ENCODE measurements around the gene CCDC34. TPM values are rescaled to one million over a fixed set of nuclear protein-coding genes. Genes with fewer than 3 reads are reported as not detected.

CCDC34 gene
- total and polyA plus RNA-seq, 4 donors: 1.1 to 10.5 (median 1.5) TPM

DNA sequence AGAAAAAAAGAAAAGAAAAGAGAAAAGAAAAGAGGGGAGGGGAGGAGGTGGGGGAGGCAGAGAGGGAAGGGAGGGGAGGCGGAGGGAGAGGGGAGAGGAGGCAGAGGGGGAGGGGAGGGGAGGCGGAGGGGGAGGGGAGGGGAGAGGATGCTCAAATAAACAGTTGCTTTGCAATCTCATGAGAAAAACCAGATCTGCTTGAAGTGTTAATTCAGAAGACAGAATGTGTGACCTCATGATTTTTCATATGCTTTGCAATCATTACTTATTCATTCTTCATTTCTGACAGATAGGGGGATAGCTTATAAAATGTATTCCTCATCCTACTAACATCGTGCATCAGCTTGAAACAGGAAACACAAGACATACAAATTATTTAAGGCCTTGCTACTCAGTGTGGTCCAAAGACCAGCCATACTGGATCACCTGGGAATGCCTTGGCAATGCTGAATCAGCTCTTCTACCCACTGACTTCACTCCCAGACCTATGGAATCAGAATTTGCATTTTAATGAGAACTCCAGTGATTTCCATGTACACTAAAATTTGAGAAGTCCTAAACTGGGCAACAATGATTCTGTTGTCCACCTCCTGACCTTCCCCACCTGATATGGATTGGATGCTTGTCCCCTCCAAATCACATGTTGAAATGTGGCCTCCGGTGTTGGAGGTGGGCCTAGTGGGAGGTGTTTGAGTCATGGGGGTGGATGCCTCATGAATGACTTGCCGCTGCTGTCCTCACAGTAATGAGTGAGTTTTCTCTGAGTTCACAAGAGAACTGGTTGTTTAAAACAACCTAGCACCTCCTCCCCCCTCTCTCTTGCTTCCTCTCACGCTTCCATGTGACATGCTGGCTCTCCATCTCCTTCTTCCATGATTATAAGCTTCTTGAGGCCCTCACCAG lies 69.2 kb downstream of the CCDC34 start:
- DNase-seq (ENCODE audit: low spot score): no peak
- Histone ChIP-seq H3K9ac (ENCODE audit: low read depth in 1 of 2, low read length in 2 of 2) (no peak overlapping the region), H3K36me3 (ENCODE audit: control insufficient read depth in 4 of 4, insufficient read depth in 3 of 4, low read depth in 1 of 4, low read length in 3 of 4) (no peaks in the 10 kb centered on the region), H3K4me3 (ENCODE audit: low read depth in 1 of 3, low read length in 3 of 3) (no peak overlapping the region), H3K27ac (ENCODE audit: low read depth in 1 of 2, low read length in 2 of 2) (no peak overlapping the region), H3K27me3 (ENCODE audit: control insufficient read depth in 4 of 4, insufficient read depth in 4 of 4, low read length in 3 of 4) (no peaks in the 10 kb centered on the region), H3K4me1 (ENCODE audit: control insufficient read depth in 4 of 4, insufficient read depth in 4 of 4, low read length in 3 of 4) (peaks cover 0 to 16% (median 13%) of the 10 kb centered on the region in 4 donors), H3K9me3 (ENCODE audit: control insufficient read depth in 4 of 4, low read length in 3 of 4) (no peaks in the 10 kb centered on the region)
- no peak for TF ChIP-seq HNF4G (IDR thresholded peaks at IDR 0.05)
- TF ChIP-seq, protein P1, sequence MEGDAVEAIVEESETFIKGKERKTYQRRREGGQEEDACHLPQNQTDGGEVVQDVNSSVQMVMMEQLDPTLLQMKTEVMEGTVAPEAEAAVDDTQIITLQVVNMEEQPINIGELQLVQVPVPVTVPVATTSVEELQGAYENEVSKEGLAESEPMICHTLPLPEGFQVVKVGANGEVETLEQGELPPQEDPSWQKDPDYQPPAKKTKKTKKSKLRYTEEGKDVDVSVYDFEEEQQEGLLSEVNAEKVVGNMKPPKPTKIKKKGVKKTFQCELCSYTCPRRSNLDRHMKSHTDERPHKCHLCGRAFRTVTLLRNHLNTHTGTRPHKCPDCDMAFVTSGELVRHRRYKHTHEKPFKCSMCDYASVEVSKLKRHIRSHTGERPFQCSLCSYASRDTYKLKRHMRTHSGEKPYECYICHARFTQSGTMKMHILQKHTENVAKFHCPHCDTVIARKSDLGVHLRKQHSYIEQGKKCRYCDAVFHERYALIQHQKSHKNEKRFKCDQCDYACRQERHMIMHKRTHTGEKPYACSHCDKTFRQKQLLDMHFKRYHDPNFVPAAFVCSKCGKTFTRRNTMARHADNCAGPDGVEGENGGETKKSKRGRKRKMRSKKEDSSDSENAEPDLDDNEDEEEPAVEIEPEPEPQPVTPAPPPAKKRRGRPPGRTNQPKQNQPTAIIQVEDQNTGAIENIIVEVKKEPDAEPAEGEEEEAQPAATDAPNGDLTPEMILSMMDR (IDR thresholded peaks at IDR 0.05; ENCODE audit: low read depth, low read length, missing input control): no peak
- TF ChIP-seq, protein P2, sequence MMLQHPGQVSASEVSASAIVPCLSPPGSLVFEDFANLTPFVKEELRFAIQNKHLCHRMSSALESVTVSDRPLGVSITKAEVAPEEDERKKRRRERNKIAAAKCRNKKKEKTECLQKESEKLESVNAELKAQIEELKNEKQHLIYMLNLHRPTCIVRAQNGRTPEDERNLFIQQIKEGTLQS (IDR thresholded peaks at IDR 0.05): no peak
- TF ChIP-seq, protein P3, sequence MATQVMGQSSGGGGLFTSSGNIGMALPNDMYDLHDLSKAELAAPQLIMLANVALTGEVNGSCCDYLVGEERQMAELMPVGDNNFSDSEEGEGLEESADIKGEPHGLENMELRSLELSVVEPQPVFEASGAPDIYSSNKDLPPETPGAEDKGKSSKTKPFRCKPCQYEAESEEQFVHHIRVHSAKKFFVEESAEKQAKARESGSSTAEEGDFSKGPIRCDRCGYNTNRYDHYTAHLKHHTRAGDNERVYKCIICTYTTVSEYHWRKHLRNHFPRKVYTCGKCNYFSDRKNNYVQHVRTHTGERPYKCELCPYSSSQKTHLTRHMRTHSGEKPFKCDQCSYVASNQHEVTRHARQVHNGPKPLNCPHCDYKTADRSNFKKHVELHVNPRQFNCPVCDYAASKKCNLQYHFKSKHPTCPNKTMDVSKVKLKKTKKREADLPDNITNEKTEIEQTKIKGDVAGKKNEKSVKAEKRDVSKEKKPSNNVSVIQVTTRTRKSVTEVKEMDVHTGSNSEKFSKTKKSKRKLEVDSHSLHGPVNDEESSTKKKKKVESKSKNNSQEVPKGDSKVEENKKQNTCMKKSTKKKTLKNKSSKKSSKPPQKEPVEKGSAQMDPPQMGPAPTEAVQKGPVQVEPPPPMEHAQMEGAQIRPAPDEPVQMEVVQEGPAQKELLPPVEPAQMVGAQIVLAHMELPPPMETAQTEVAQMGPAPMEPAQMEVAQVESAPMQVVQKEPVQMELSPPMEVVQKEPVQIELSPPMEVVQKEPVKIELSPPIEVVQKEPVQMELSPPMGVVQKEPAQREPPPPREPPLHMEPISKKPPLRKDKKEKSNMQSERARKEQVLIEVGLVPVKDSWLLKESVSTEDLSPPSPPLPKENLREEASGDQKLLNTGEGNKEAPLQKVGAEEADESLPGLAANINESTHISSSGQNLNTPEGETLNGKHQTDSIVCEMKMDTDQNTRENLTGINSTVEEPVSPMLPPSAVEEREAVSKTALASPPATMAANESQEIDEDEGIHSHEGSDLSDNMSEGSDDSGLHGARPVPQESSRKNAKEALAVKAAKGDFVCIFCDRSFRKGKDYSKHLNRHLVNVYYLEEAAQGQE (IDR thresholded peaks at IDR 0.05): no peak
- WGBS: 81% methylated on average over 6 of the region's 6 CpGs

- Histone ChIP-seq H3K9ac (ENCODE audit: low read depth in 1 of 2, low read length in 2 of 2) (no peak overlapping the region), H3K4me1 (ENCODE audit: control insufficient read depth in 4 of 4, insufficient read depth in 4 of 4, low read length in 3 of 4) (peaks cover 0 to 16% (median 13%) of the 10 kb centered on the region in 4 donors), H3K27ac (ENCODE audit: low read depth in 1 of 2, low read length in 2 of 2) (no peak overlapping the region), H3K27me3 (ENCODE audit: control insufficient read depth in 4 of 4, insufficient read depth in 4 of 4, low read length in 3 of 4) (no peaks in the 10 kb centered on the region), H3K36me3 (ENCODE audit: control insufficient read depth in 4 of 4, insufficient read depth in 3 of 4, low read depth in 1 of 4, low read length in 3 of 4) (no peaks in the 10 kb centered on the region), H3K4me3 (ENCODE audit: low read depth in 1 of 3, low read length in 3 of 3) (no peak overlapping the region), H3K9me3 (ENCODE audit: control insufficient read depth in 4 of 4, low read length in 3 of 4) (no peaks in the 10 kb centered on the region)
- TF ChIP-seq YY1 (IDR thresholded peaks at IDR 0.05) (no peak), RXRA (IDR thresholded peaks at IDR 0.05) (no peak), FOXA1 (IDR thresholded peaks at IDR 0.05) (no peak)
- TF ChIP-seq, protein P1 (IDR thresholded peaks at IDR 0.05; ENCODE audit: low read depth, low read length, missing input control): no peak
- no peak for DNase-seq (ENCODE audit: low spot score)
- 26% methylated on average over 2 of the region's 2 CpGs for WGBS
Measured at GRCh38 chr11:27292637-27293010, 70.4 kb downstream of the CCDC34 start.

All from liver (tissue), 9 donors.